ENCODE data around the gene PPL. TPM values are rescaled to one million over a fixed set of nuclear protein-coding genes. Genes with fewer than 3 reads are reported as not detected.
"Not testable (repeated sequence)": the region's sequence is repeated elsewhere in the genome, so short reads cannot be mapped to it uniquely, and the experiment has no call there.

Gene PPL
- total RNA-seq, 1 donor from 2014 or later = 5.4 TPM

- no peak for DNase-seq (ENCODE audit: low read depth in 2 of 2)
These were observed 3.0 kb downstream of the PPL start for GRCh38 chr16:4933871-4934395.

GRCh38 chr16:4933433-4933832, 3.5 kb downstream of the PPL start:
- no peak for DNase-seq (ENCODE audit: low read depth in 2 of 2)

- no peak for DNase-seq (ENCODE audit: low read depth in 2 of 2)
These were observed 5.6 kb downstream of the PPL start for GRCh38 chr16:4931381-4931780.

- DNase-seq (ENCODE audit: low read depth in 2 of 2) = not testable (repeated sequence)
These were observed 7.3 kb downstream of the PPL start for GRCh38 chr16:4929619-4930018.

GRCh38 chr16:4928227-4928626, 8.7 kb downstream of the PPL start:
- no peak for DNase-seq (ENCODE audit: low read depth in 2 of 2)

GRCh38 chr16:4927661-4928060, 9.3 kb downstream of the PPL start:
- no peak for DNase-seq (ENCODE audit: low read depth in 2 of 2)

- DNase-seq (ENCODE audit: low read depth in 2 of 2) = no peak
These were observed 10.0 kb downstream of the PPL start for GRCh38 chr16:4926928-4927327.

- no peak for DNase-seq (ENCODE audit: low read depth in 2 of 2)
These were observed 11.2 kb downstream of the PPL start for GRCh38 chr16:4925791-4926190.

- no peak for DNase-seq (ENCODE audit: low read depth in 2 of 2)
These were observed 11.7 kb downstream of the PPL start for GRCh38 chr16:4925293-4925607.

- DNase-seq (ENCODE audit: low read depth in 2 of 2) = no peak
These were observed 12.2 kb downstream of the PPL start for GRCh38 chr16:4924593-4925292.

- DNase-seq (ENCODE audit: low read depth in 2 of 2) = no peak
These were observed 13.1 kb downstream of the PPL start for GRCh38 chr16:4923853-4924252.

- DNase-seq (ENCODE audit: low read depth in 2 of 2) = no peak
These were observed 14.1 kb downstream of the PPL start for GRCh38 chr16:4922721-4923342.

GRCh38 chr16:4920826-4921225, 16.1 kb downstream of the PPL start:
- no peak for DNase-seq (ENCODE audit: low read depth in 2 of 2)

GRCh38 chr16:4918781-4919251, 18.1 kb downstream of the PPL start:
- DNase-seq (ENCODE audit: low read depth in 2 of 2) = no peak

- peak in 1 of 2 donors; percentile 29 for DNase-seq (ENCODE audit: low read depth in 2 of 2)
These were observed 19.8 kb downstream of the PPL start for GRCh38 chr16:4917117-4917516.

- peak in 1 of 2 donors; percentile 16 for DNase-seq (ENCODE audit: low read depth in 2 of 2)
These were observed 21.7 kb downstream of the PPL start for GRCh38 chr16:4915226-4915761.

- DNase-seq (ENCODE audit: low read depth in 2 of 2) = no peak
These were observed 22.3 kb downstream of the PPL start for GRCh38 chr16:4914528-4915225.

GRCh38 chr16:4913774-4914525, 23.0 kb downstream of the PPL start:
- DNase-seq (ENCODE audit: low read depth in 2 of 2) = no peak

GRCh38 chr16:4913130-4913773, 23.7 kb downstream of the PPL start:
- DNase-seq (ENCODE audit: low read depth in 2 of 2) = no peak

- DNase-seq (ENCODE audit: low read depth in 2 of 2) = no peak
These were observed 25.0 kb downstream of the PPL start for GRCh38 chr16:4911970-4912386.

- no peak for DNase-seq (ENCODE audit: low read depth in 2 of 2)
These were observed 26.1 kb downstream of the PPL start for GRCh38 chr16:4910828-4911227.
